K562 (cell line): ENCODE measurements around the gene BOC. TPM values are rescaled to one million over a fixed set of nuclear protein-coding genes. Genes with fewer than 3 reads are reported as not detected.

Source experiments
- ATAC-seq: fragments of 200-7000 bp; cut with Tn5 transposase; 3 replicates; pipeline ENCODE4 v1.9.1; 2020; ENCODE audit warnings: moderate library complexity
- BruUV-seq: library from RNA; stranded (reverse); fragments of 400-500 nt; replicated peaks from 2 replicates; lab custom pipeline; 2021; lab: Mats Ljungman, UMichigan
- CTCF ChIA-PET: fragments of 300-600 bp; formaldehyde crosslinking; extraction: SDS; loops from one replicate; lab custom pipeline; 2021; ENCODE audit warnings: low intra/inter-chr PET ratio; lab: Yijun Ruan, JAX
- POLR2A ChIA-PET: fragments of 300-600, 350-650 bp; sonication (Branson Sonifier 250); formaldehyde crosslinking; extraction: SDS; loops from one replicate; lab custom pipeline; 2021; ENCODE audit warnings: antibody characterized with exemption, inconsistent platforms; lab: Yijun Ruan, JAX
- DNase-seq, 4 experiments: peaks; one replicate each; pipeline versions ENCODE4 v3.0.0 to v3.0.0-alpha.2; 2011 to 2018; ENCODE audit warnings: low spot score in 3 of 4, mixed read lengths in 3 of 4; ENCODE audit errors: extremely low read depth in 1 of 4
- FAIRE-seq: peaks from 2 replicates; lab custom pipeline; 2011; peaks lifted over from hg19 to GRCh38; lab: Jason Lieb, UNC
- H2AFZ ChIP-seq: 2 replicates; pipeline ENCODE4 v1.6.0; 2011; ENCODE audit warnings: low read depth, low read length, control low read depth, inconsistent platforms
- H3K27ac ChIP-seq: fragments of 200-600 bp; 3 replicates; pipeline ENCODE4 v1.8.0; 2011; ENCODE audit warnings: low read depth, mild to moderate bottlenecking, control low read depth, inconsistent platforms, low read length, moderate library complexity, mixed read lengths; ENCODE audit errors: extremely low read depth
- H3K27me3 ChIP-seq, 2 experiments: fragments of 300-600 bp in 1 of 2; 2 replicates in 1 of 2; 3 replicates in 1 of 2; pipeline versions ENCODE4 v1.6.0 to v1.8.0; 2011; ENCODE audit warnings: inconsistent platforms in 2 of 2, low read length in 2 of 2, mild to moderate bottlenecking in 1 of 2, mixed read lengths in 1 of 2, moderate library complexity in 1 of 2; ENCODE audit not compliant: control insufficient read depth in 2 of 2, insufficient read depth in 2 of 2
- H3K36me3 ChIP-seq: fragments of 300-600 bp; 3 replicates; pipeline ENCODE4 v1.8.0; 2011; ENCODE audit warnings: mild to moderate bottlenecking, low read length, inconsistent platforms; ENCODE audit not compliant: control insufficient read depth, insufficient read depth
- H3K4me1 ChIP-seq, 2 experiments: fragments of 200-600 bp in 1 of 2; replicated peaks in 1 of 2; 2 replicates in 1 of 2; 3 replicates in 1 of 2; pipeline versions ENCODE4 v1.5.1 to v1.8.0; 2011; ENCODE audit warnings: inconsistent platforms in 2 of 2, low read length in 2 of 2, mild to moderate bottlenecking in 1 of 2, mixed read lengths in 1 of 2, moderate library complexity in 1 of 2; ENCODE audit not compliant: control insufficient read depth in 2 of 2, insufficient read depth in 2 of 2
- H3K4me2 ChIP-seq: 2 replicates; pipeline ENCODE4 v1.6.1; 2011; ENCODE audit warnings: low read length, control low read depth, inconsistent platforms, mixed read lengths; ENCODE audit not compliant: insufficient read depth
- H3K4me3 ChIP-seq: fragments of 200-600 bp; sonication (generic), shearing (Covaris generic); 2 replicates; pipeline ENCODE4 v1.5.1; 2016; ENCODE audit warnings: control low read depth, inconsistent platforms
- H3K79me2 ChIP-seq: fragments of 200-600 bp; 3 replicates; pipeline ENCODE4 v1.8.0; 2011; ENCODE audit warnings: low read length, inconsistent platforms; ENCODE audit not compliant: control insufficient read depth, insufficient read depth
- H3K9ac ChIP-seq, 2 experiments: 2 replicates each; pipeline versions ENCODE4 v1.6.0 to v1.6.1; 2011; ENCODE audit warnings: low read depth in 2 of 2, low read length in 2 of 2, control low read depth in 1 of 2, inconsistent platforms in 1 of 2, mild to moderate bottlenecking in 1 of 2, mixed read lengths in 1 of 2; ENCODE audit not compliant: insufficient read depth in 1 of 2
- H3K9me1 ChIP-seq: one replicate; pipeline ENCODE4 v1.6.0; 2011; ENCODE audit warnings: inconsistent platforms, mild to moderate bottlenecking, low read length, moderate library complexity; ENCODE audit not compliant: control insufficient read depth, insufficient read depth
- H3K9me3 ChIP-seq: replicated peaks from 2 replicates; pipeline ENCODE4 v1.5.1; 2011; ENCODE audit warnings: low read depth, low read length, inconsistent platforms; ENCODE audit not compliant: control insufficient read depth, insufficient read depth
- H4K20me1 ChIP-seq: replicated peaks from 2 replicates; pipeline ENCODE4 v1.6.1; 2011; ENCODE audit warnings: low read length, inconsistent platforms, mixed read lengths; ENCODE audit not compliant: control insufficient read depth, insufficient read depth
- CEBPG ChIP-seq, 3 experiments: fragments of 200-800 bp in 1 of 3; sonication (Bioruptor generic) in 1 of 3; sonication (generic) in 1 of 3; formaldehyde crosslinking in 1 of 3; IDR thresholded peaks in 2 of 3; conservative IDR thresholded peaks in 1 of 3; 2 replicates each; pipeline versions ENCODE4 v1.6.1 to v1.8.0; 2016 to 2022; ENCODE audit warnings: missing compliant biosample characterization in 2 of 3, missing genetic modification characterization in 2 of 3, mild to moderate bottlenecking in 1 of 3, missing genetic modification reagents in 1 of 3
- ELF1 ChIP-seq: fragments of 200-800 bp; sonication (Bioruptor generic); IDR thresholded peaks from 2 replicates; pipeline ENCODE4 v1.6.1; 2016; ENCODE audit warnings: missing genetic modification characterization, missing compliant biosample characterization
- FOXM1 ChIP-seq, 2 experiments: fragments of 450-650 bp in 1 of 2; sonication (generic) in 1 of 2; formaldehyde crosslinking in 1 of 2; IDR thresholded peaks; 2 replicates each; pipeline versions ENCODE4 v1.6.1 to v1.9.0; 2017 to 2022; ENCODE audit warnings: low read depth in 2 of 2, mild to moderate bottlenecking in 2 of 2, missing genetic modification reagents in 1 of 2, moderate library complexity in 1 of 2
- WHSC1 ChIP-seq: IDR thresholded peaks from one replicate; pipeline ENCODE4 v1.6.1; 2012; ENCODE audit warnings: low read length, control low read depth, inconsistent platforms
- XRCC5 ChIP-seq: fragments of 200-400 bp; formaldehyde crosslinking; IDR thresholded peaks from 2 replicates; pipeline ENCODE4 v1.6.1; 2017; ENCODE audit warnings: low read depth, mild to moderate bottlenecking, low read length
- ZNF197 ChIP-seq: fragments of 200-800 bp; sonication (Bioruptor generic); IDR thresholded peaks from 2 replicates; pipeline ENCODE4 v1.6.1; 2016; ENCODE audit warnings: low read depth, missing genetic modification characterization, missing compliant biosample characterization
- ZNF212 ChIP-seq: fragments of 450-650 bp; formaldehyde crosslinking; IDR thresholded peaks from 2 replicates; pipeline ENCODE4 v1.4.0; 2020; ENCODE audit warnings: mild to moderate bottlenecking
- ZNF354B ChIP-seq: fragments of 250-450 bp; sonication (Bioruptor Pico); IDR thresholded peaks from 2 replicates; pipeline ENCODE4 v1.4.0; 2020
- WGBS: fragments of 100-300 bp; shearing (Covaris generic); methylation state at CpG from one replicate; pipeline ENCODE4 v1.1.6; 2016; ENCODE audit warnings: low coverage, mixed read lengths; ENCODE audit not compliant: insufficient coverage; ENCODE audit errors: missing lambda C conversion rate; 5-methylcytosine and 5-hydroxymethylcytosine counted together
- in situ Hi-C: fragments of 300-500 bp; cut with MboI; formaldehyde crosslinking; loops from 4 replicates; pipeline ENCODE4 v1.15.0; 2018; ENCODE audit warnings: inconsistent platforms, mixed read lengths
- intact Hi-C: fragments of 100-400 bp; cut with micrococcal nuclease; formaldehyde crosslinking; loops from 2 replicates; pipeline ENCODE4 v1.14.2; 2022
- polyA plus RNA-seq, 8 experiments: library from polyadenylated mRNA; depleted of rRNA in 4 of 8; stranded (reverse) in 5 of 8; unstranded in 3 of 8; fragments of >200 nt; fragmentation: Nextera tagmentation in 2 of 8; fragmentation: Illumina TruSeq in 1 of 8; extraction: Ambion mirVana in 2 of 8; extraction: Trizol in 1 of 8; gene quantifications; 2 replicates each; pipeline versions ENCODE4 v1.2.1 to v1.2.3, GENCODE V29; 2011 to 2014; ENCODE audit warnings: inconsistent platforms in 1 of 8, missing spikeins in 1 of 8
- total RNA-seq, 7 experiments: library from RNA; depleted of rRNA in 6 of 7; stranded (reverse); fragments of >200 nt in 6 of 7; fragmentation: Illumina TruSeq in 2 of 7; extraction: Trizol in 2 of 7; gene quantifications; 2 replicates each; pipeline versions ENCODE4 v1.2.1 to v1.2.3, GENCODE V29; 2011 to 2021; ENCODE audit warnings: low replicate concordance in 1 of 7
- TF ChIP-seq, protein P1 (sequence below): sonication (generic); formaldehyde crosslinking; IDR thresholded peaks from 2 replicates; pipeline ENCODE4 v1.8.1; 2023; ENCODE audit warnings: missing genetic modification reagents, mild to moderate bottlenecking, borderline replicate concordance

The BOC gene
- total and polyA plus RNA-seq, 9 of the 15 experiments (the other 6 are each of a cell fraction or from before 2014, with no cell fraction given), result not detected

DNA sequence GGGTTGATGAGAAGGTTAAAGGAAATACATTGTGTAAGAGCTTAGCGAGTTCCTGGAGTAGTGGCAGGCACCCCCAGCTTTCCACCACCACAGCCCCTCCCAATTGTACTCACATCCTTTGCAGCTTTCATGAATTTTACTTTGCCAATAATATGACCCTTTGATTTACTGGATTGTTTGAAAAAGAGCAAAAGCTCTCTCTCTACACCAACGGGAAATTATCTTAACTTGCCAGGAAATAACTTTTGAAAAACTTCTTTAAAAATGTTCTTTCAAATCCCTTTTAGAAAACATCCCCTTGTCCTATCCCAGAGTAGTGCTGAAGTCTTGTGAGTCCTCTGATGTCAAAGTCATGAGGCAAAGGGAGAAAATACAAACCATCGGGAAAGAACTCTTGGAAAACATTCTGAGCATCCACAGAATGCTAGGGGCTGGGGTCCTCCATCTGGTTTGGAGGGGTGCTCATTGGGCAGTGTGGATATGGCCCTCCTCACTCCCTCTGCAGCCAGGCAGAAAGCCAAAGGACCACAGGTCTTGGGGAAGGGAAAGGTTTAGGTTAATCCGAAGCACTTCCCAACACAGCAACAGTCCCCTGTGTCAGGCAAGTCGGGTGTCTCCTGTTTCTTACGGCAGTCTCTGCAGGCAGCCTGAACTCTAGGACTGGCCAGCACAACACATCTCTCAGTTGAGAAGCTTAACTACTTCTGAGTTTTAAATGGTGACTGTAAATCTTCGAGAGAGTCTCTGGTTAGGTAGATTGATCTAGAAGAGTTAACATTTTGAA lies 36.5 kb downstream of the BOC start:
- 0% methylated on average over 6 of the region's 7 CpGs for WGBS
- Histone ChIP-seq H4K20me1 (no peaks in the 10 kb centered on the region), H3K4me3 (no peak overlapping the region), H3K9me3 (no peaks in the 10 kb centered on the region), H2AFZ (no peak overlapping the region), H3K27ac (no peak overlapping the region), H3K4me1 (no peaks in the 10 kb centered on the region), H3K4me2 (no peak overlapping the region), H3K9me1 (no peaks in the 10 kb centered on the region), H3K36me3 (no peaks in the 10 kb centered on the region), H3K9ac (no peak overlapping the region), H3K27me3 (peaks cover 0 to 29% of the 10 kb centered on the region in 2 experiments; a peak in 3 of 5 replicates), H3K79me2 (no peaks in the 10 kb centered on the region)
- no TSS peak for BruUV-seq
- intact Hi-C loops (no loop called here), in situ Hi-C loops (no loop called here)
- POLR2A ChIA-PET, result interaction anchor here (1.0 kb wide), 1 partner anchor 11 kb away, joined by 3 read pairs; no protein-coding TSS in a partner anchor
- CTCF ChIA-PET, result no interaction called here
- no peak for FAIRE-seq
- ATAC-seq, result no peak
- no peak for DNase-seq
- no peak for TF ChIP-seq XRCC5
- no peak for TF ChIP-seq ZNF197 (CRISPR knock-in tag)
- TF ChIP-seq CEBPG (CRISPR knock-in tag; IDR thresholded peaks at IDR 0.05), result no peak
- TF ChIP-seq CEBPG (tag; conservative IDR thresholded peaks at IDR 0.05 in 1 of 2, IDR thresholded peaks at IDR 0.05 in 1 of 2), result no peak
- no peak for TF ChIP-seq ZNF212 (CRISPR knock-in tag)
- TF ChIP-seq FOXM1 (IDR thresholded peaks at IDR 0.05; ENCODE audit: low read depth), result no peak
- TF ChIP-seq FOXM1 (CRISPR knock-in tag; IDR thresholded peaks at IDR 0.05; ENCODE audit: low read depth), result no peak
- no peak for TF ChIP-seq WHSC1
- TF ChIP-seq, protein P1, sequence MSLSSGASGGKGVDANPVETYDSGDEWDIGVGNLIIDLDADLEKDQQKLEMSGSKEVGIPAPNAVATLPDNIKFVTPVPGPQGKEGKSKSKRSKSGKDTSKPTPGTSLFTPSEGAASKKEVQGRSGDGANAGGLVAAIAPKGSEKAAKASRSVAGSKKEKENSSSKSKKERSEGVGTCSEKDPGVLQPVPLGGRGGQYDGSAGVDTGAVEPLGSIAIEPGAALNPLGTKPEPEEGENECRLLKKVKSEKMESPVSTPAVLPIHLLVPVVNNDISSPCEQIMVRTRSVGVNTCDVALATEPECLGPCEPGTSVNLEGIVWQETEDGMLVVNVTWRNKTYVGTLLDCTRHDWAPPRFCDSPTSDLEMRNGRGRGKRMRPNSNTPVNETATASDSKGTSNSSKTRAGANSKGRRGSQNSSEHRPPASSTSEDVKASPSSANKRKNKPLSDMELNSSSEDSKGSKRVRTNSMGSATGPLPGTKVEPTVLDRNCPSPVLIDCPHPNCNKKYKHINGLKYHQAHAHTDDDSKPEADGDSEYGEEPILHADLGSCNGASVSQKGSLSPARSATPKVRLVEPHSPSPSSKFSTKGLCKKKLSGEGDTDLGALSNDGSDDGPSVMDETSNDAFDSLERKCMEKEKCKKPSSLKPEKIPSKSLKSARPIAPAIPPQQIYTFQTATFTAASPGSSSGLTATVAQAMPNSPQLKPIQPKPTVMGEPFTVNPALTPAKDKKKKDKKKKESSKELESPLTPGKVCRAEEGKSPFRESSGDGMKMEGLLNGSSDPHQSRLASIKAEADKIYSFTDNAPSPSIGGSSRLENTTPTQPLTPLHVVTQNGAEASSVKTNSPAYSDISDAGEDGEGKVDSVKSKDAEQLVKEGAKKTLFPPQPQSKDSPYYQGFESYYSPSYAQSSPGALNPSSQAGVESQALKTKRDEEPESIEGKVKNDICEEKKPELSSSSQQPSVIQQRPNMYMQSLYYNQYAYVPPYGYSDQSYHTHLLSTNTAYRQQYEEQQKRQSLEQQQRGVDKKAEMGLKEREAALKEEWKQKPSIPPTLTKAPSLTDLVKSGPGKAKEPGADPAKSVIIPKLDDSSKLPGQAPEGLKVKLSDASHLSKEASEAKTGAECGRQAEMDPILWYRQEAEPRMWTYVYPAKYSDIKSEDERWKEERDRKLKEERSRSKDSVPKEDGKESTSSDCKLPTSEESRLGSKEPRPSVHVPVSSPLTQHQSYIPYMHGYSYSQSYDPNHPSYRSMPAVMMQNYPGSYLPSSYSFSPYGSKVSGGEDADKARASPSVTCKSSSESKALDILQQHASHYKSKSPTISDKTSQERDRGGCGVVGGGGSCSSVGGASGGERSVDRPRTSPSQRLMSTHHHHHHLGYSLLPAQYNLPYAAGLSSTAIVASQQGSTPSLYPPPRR (CRISPR knock-in tag), result no peak
- TF ChIP-seq ZNF354B (CRISPR knock-in tag), result no peak
- TF ChIP-seq ELF1 (tag), result no peak
